Measurements from ENCODE around the gene SPEM2. TPM values are rescaled to one million over a fixed set of nuclear protein-coding genes. Genes with fewer than 3 reads are reported as not detected.

Gene SPEM2
- total and polyA plus RNA-seq, 4 donors, result not detected

DNA sequence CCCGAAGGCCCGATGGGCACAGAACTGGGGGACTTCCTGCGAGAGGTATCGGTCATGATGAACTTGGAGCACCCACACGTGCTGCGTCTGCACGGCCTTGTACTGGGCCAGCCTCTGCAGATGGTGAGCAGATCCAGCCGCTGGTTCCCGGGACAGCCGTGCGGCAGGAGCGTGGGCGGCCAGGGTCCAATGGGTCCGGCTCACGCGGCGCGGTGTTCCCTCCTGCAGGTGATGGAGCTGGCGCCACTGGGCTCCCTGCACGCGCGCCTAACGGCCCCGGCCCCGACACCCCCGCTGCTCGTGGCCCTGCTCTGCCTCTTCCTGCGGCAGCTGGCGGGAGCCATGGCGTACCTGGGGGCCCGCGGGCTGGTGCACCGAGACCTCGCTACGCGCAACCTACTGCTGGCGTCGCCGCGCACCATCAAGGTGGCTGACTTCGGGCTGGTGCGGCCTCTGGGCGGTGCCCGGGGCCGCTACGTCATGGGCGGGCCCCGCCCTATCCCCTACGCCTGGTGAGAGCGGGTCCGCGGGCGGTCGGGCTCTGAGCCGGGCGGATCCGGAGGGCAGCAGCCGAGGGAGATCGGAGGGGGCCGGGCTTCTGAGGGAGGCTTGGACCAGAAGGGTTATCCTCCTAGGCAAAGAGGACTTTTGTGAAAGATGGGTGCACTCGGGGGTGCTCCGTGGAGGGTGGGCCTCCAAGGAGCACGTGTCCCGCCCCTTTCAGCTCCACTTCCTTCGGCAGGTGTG, 41.5 kb upstream of the SPEM2 start:
- no peak for ATAC-seq (ENCODE audit: insufficient read depth, low FRiP score)
- TF ChIP-seq, protein P1, sequence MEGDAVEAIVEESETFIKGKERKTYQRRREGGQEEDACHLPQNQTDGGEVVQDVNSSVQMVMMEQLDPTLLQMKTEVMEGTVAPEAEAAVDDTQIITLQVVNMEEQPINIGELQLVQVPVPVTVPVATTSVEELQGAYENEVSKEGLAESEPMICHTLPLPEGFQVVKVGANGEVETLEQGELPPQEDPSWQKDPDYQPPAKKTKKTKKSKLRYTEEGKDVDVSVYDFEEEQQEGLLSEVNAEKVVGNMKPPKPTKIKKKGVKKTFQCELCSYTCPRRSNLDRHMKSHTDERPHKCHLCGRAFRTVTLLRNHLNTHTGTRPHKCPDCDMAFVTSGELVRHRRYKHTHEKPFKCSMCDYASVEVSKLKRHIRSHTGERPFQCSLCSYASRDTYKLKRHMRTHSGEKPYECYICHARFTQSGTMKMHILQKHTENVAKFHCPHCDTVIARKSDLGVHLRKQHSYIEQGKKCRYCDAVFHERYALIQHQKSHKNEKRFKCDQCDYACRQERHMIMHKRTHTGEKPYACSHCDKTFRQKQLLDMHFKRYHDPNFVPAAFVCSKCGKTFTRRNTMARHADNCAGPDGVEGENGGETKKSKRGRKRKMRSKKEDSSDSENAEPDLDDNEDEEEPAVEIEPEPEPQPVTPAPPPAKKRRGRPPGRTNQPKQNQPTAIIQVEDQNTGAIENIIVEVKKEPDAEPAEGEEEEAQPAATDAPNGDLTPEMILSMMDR (IDR thresholded peaks at IDR 0.05; ENCODE audit: control extremely low read depth, extremely low read depth), result no peak
- peak overlapping the region; percentile 11 for H3K4me3 ChIP-seq
- peak; percentile 57 to 71 (median 69) for DNase-seq
- H3K9ac ChIP-seq (ENCODE audit: insufficient read depth in 1 of 2, low read length in 2 of 2), result no peak overlapping the region
- H3K36me3 ChIP-seq (ENCODE audit: control insufficient read depth in 4 of 4, insufficient read depth in 4 of 4, low read length in 4 of 4), result peaks cover 0 to 13% (median 3%) of the 10 kb centered on the region in 4 donors
- no peak overlapping the region for H3K27ac ChIP-seq (ENCODE audit: low read depth in 1 of 2, low read length in 1 of 2)
- peaks cover 0 to 30% (median 15%) of the 10 kb centered on the region in 5 donors for H3K4me1 ChIP-seq (ENCODE audit: control insufficient read depth in 5 of 5, insufficient read depth in 5 of 5, low read length in 5 of 5)
- 11 to 28% methylated on average over 63 to 65 of the region's 65 CpGs for WGBS, 2 donors
- peaks cover 0 to 9% (median 0%) of the 10 kb centered on the region in 3 donors for H3K27me3 ChIP-seq (ENCODE audit: control insufficient read depth in 3 of 3, insufficient read depth in 3 of 3, low read length in 2 of 3)
- H3K9me3 ChIP-seq (ENCODE audit: control insufficient read depth in 4 of 4, insufficient read depth in 3 of 4, low read length in 3 of 4), result no peaks in the 10 kb centered on the region

DNA sequence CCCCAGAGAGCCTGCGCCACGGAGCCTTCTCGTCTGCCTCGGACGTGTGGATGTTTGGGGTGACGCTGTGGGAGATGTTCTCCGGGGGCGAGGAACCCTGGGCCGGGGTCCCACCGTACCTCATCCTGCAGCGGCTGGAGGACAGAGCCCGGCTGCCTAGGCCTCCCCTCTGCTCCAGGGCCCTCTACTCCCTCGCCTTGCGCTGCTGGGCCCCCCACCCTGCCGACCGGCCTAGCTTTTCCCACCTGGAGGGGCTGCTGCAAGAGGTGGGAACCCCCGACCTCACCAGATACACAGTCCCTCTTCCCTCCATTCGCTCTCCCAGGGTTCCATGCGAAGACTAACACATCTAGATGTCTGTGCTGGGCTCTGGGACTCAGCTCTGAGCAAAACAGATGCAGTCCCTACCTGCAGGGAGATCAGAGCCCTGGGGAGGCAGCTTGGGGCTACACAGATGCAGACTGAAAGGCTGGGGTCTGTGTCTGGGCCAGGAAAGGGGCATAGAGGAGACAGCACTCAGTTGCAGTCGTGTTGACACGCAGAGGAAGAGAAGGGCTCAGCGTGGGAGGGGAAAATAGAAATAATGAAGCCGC, 40.8 kb upstream of the SPEM2 start:
- Histone ChIP-seq H3K4me1 (ENCODE audit: control insufficient read depth in 5 of 5, insufficient read depth in 5 of 5, low read length in 5 of 5) (peaks cover 0 to 30% (median 15%) of the 10 kb centered on the region in 5 donors), H3K27ac (ENCODE audit: low read depth in 1 of 2, low read length in 1 of 2) (peak overlapping the region in 1 of 2 donors; percentile 35), H3K27me3 (ENCODE audit: control insufficient read depth in 3 of 3, insufficient read depth in 3 of 3, low read length in 2 of 3) (peaks cover 0 to 9% (median 0%) of the 10 kb centered on the region in 3 donors), H3K9ac (ENCODE audit: insufficient read depth in 1 of 2, low read length in 2 of 2) (no peak overlapping the region), H3K36me3 (ENCODE audit: control insufficient read depth in 4 of 4, insufficient read depth in 4 of 4, low read length in 4 of 4) (peaks cover 0 to 18% (median 7%) of the 10 kb centered on the region in 4 donors), H3K4me3 (no peak overlapping the region), H3K9me3 (ENCODE audit: control insufficient read depth in 4 of 4, insufficient read depth in 3 of 4, low read length in 3 of 4) (no peaks in the 10 kb centered on the region)
- DNase-seq (no peak), ATAC-seq (ENCODE audit: insufficient read depth, low FRiP score) (no peak)
- TF ChIP-seq, protein P1 (IDR thresholded peaks at IDR 0.05; ENCODE audit: control extremely low read depth, extremely low read depth), result no peak
- WGBS, 2 donors, result 51 to 55% methylated on average over 23 of the region's 23 CpGs

DNA sequence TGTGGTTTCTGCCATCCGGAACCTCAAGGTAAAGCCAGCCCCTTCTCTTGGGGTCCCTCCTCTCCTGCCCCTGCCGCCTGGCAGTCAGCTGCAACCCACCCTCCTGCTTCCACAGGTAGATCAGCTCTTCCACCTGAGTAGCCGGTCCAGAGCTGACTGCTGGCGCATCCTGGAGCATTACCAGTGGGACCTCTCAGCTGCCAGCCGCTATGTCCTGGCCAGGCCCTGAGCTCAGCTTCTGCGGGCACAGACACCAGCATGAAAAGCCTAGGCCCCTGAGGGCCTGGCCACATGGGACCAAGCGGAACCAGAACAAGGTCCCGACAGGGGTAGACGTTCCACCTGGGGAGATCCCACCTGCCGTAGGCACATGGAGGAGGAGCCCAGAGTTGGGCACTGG, 36.6 kb upstream of the SPEM2 start:
- 96% methylated on average over 9 to 10 of the region's 10 CpGs for WGBS, 2 donors
- DNase-seq, result no peak
- ATAC-seq (ENCODE audit: insufficient read depth, low FRiP score), result no peak

More for the DNA sequence above, 36.6 kb upstream of the SPEM2 start:
- H3K9me3 ChIP-seq (ENCODE audit: control insufficient read depth in 4 of 4, insufficient read depth in 3 of 4, low read length in 3 of 4), result peaks cover 0 to 4% (median 0%) of the 10 kb centered on the region in 4 donors
- peaks cover 0 to 16% (median 4%) of the 10 kb centered on the region in 5 donors for H3K4me1 ChIP-seq (ENCODE audit: control insufficient read depth in 5 of 5, insufficient read depth in 5 of 5, low read length in 5 of 5)
- H3K9ac ChIP-seq (ENCODE audit: insufficient read depth in 1 of 2, low read length in 2 of 2), result no peak overlapping the region
- H3K27ac ChIP-seq (ENCODE audit: low read depth in 1 of 2, low read length in 1 of 2), result no peak overlapping the region
- TF ChIP-seq, protein P1 (IDR thresholded peaks at IDR 0.05; ENCODE audit: control extremely low read depth, extremely low read depth), result no peak
- no peak overlapping the region for H3K4me3 ChIP-seq
- peaks cover 0 to 37% (median 19%) of the 10 kb centered on the region in 4 donors for H3K36me3 ChIP-seq (ENCODE audit: control insufficient read depth in 4 of 4, insufficient read depth in 4 of 4, low read length in 4 of 4)
- no peaks in the 10 kb centered on the region for H3K27me3 ChIP-seq (ENCODE audit: control insufficient read depth in 3 of 3, insufficient read depth in 3 of 3, low read length in 2 of 3)

All from lung (tissue), 12 donors.